Endothelial cell of umbilical vein (primary cell): ENCODE results near the gene CHST11. TPM values are rescaled to one million over a fixed set of nuclear protein-coding genes. Genes with fewer than 3 reads are reported as not detected.

Experiments used
- BruUV-seq: library from RNA; stranded (reverse); fragments of 400-500 nt; replicated peaks from 2 replicates; lab custom pipeline; 2021; lab: Mats Ljungman, UMichigan
- CTCF ChIA-PET: fragments of 300-600, 350-600 bp; sonication (Branson Sonifier 250); formaldehyde crosslinking; loops from one replicate; lab custom pipeline; 2021; ENCODE audit warnings: antibody characterized with exemption, inconsistent platforms; lab: Charles Lee
- POLR2A ChIA-PET: fragments of 300-600, 350-600 bp; sonication (Branson Sonifier 250); formaldehyde crosslinking; loops from one replicate; lab custom pipeline; 2021; ENCODE audit warnings: antibody characterized with exemption, inconsistent platforms; lab: Charles Lee
- DNase-seq: peaks from one replicate; pipeline ENCODE4 v3.0.0-alpha.2; 2011; ENCODE audit warnings: low read depth, low spot score
- FAIRE-seq: peaks from 2 replicates; lab custom pipeline; 2011; peaks lifted over from hg19 to GRCh38; lab: Jason Lieb, UNC
- H2AFZ ChIP-seq: 2 replicates; pipeline ENCODE4 v1.6.0; 2012; ENCODE audit warnings: low read depth, low read length, control low read depth, inconsistent platforms
- H3K27ac ChIP-seq: 2 replicates; pipeline ENCODE4 v1.5.1; 2011; ENCODE audit warnings: low read depth, mild to moderate bottlenecking, control low read depth, low read length, moderate library complexity; ENCODE audit not compliant: insufficient read depth
- H3K27me3 ChIP-seq, 2 experiments: 2 replicates each; pipeline versions ENCODE4 v1.6.0 to v1.6.1; 2011; ENCODE audit warnings: low read length in 2 of 2, mixed read lengths in 1 of 2; ENCODE audit not compliant: control insufficient read depth in 2 of 2, insufficient read depth in 2 of 2
- H3K36me3 ChIP-seq, 2 experiments: 2 replicates in 1 of 2; 3 replicates in 1 of 2; pipeline ENCODE4 v1.5.1; 2011; ENCODE audit warnings: low read length in 2 of 2, mild to moderate bottlenecking in 1 of 2, moderate library complexity in 1 of 2; ENCODE audit not compliant: control insufficient read depth in 2 of 2, insufficient read depth in 2 of 2; ENCODE audit errors: extremely low read depth in 1 of 2
- H3K4me1 ChIP-seq: 3 replicates; pipeline ENCODE4 v1.5.1; 2011; ENCODE audit warnings: mild to moderate bottlenecking, low read length; ENCODE audit not compliant: control insufficient read depth, insufficient read depth; ENCODE audit errors: extremely low read depth
- H3K4me2 ChIP-seq: 2 replicates; pipeline ENCODE4 v1.6.1; 2011; ENCODE audit warnings: low read length, control low read depth, mixed read lengths; ENCODE audit not compliant: insufficient read depth
- H3K4me3 ChIP-seq, 3 experiments: fragments of 200-600 bp in 1 of 3; sonication (generic), shearing (Covaris generic) in 1 of 3; replicated peaks in 1 of 3; 2 replicates each; pipeline ENCODE4 v1.5.1; 2011 to 2016; ENCODE audit warnings: control low read depth in 3 of 3, low read length in 3 of 3, mild to moderate bottlenecking in 2 of 3, inconsistent platforms in 1 of 3, low read depth in 1 of 3, moderate library complexity in 1 of 3; ENCODE audit not compliant: insufficient read depth in 1 of 3
- H3K79me2 ChIP-seq: 2 replicates; pipeline ENCODE4 v1.6.0; 2012; ENCODE audit warnings: low read length, inconsistent platforms; ENCODE audit not compliant: control insufficient read depth, insufficient read depth
- H3K9ac ChIP-seq: replicated peaks from 2 replicates; pipeline ENCODE3; 2011; ENCODE audit warnings: low read length, control low read depth; ENCODE audit not compliant: insufficient read depth; ENCODE audit errors: extremely low read depth
- H3K9me1 ChIP-seq: replicated peaks from 3 replicates; pipeline ENCODE4 v1.6.0; 2011; ENCODE audit warnings: mild to moderate bottlenecking, low read length; ENCODE audit not compliant: control insufficient read depth, insufficient read depth; ENCODE audit errors: extremely low read depth
- H3K9me3 ChIP-seq: replicated peaks from 2 replicates; pipeline ENCODE4 v1.5.1; 2012; ENCODE audit warnings: low read length, inconsistent platforms; ENCODE audit not compliant: control insufficient read depth, insufficient read depth
- H4K20me1 ChIP-seq: replicated peaks from 2 replicates; pipeline ENCODE3; 2011; ENCODE audit warnings: mild to moderate bottlenecking, low read length; ENCODE audit not compliant: control insufficient read depth, insufficient read depth; ENCODE audit errors: extremely low read depth
- EZH2 ChIP-seq: IDR thresholded peaks from 2 replicates; pipeline ENCODE4 v1.6.1; 2012; ENCODE audit warnings: borderline replicate concordance, low read depth, mild to moderate bottlenecking, moderate library complexity, low read length, inconsistent platforms; ENCODE audit not compliant: severe bottlenecking
- FOS ChIP-seq: IDR thresholded peaks from 2 replicates; pipeline ENCODE4 v1.6.1; 2011; ENCODE audit warnings: mild to moderate bottlenecking, low read length, moderate library complexity, borderline replicate concordance; ENCODE audit not compliant: insufficient read depth
- GATA2 ChIP-seq: IDR thresholded peaks from 2 replicates; pipeline ENCODE4 v1.7.0; 2011; ENCODE audit warnings: low read depth, mild to moderate bottlenecking, moderate library complexity, mixed read lengths, low read length; ENCODE audit not compliant: insufficient read length, insufficient read depth
- JUN ChIP-seq: IDR thresholded peaks from 2 replicates; pipeline ENCODE4 v1.6.1; 2011; ENCODE audit warnings: borderline replicate concordance, low read depth; ENCODE audit not compliant: insufficient read length, insufficient read depth
- MAX ChIP-seq: IDR thresholded peaks from 2 replicates; pipeline ENCODE4 v1.6.1; 2011; ENCODE audit not compliant: insufficient read depth, insufficient read length
- MYC ChIP-seq: IDR thresholded peaks from one replicate; pipeline ENCODE4 v1.6.1; 2011; ENCODE audit warnings: mild to moderate bottlenecking, low read depth, low read length
- POLR2A ChIP-seq: IDR thresholded peaks from 2 replicates; pipeline ENCODE4 v1.6.1; 2012; ENCODE audit warnings: low read depth, mild to moderate bottlenecking, control low read depth, low read length
- POLR2AphosphoS5 ChIP-seq: IDR thresholded peaks from 2 replicates; pipeline ENCODE4 v1.6.1; 2012; ENCODE audit warnings: low read depth, mild to moderate bottlenecking, control low read depth, low read length, moderate library complexity; ENCODE audit not compliant: insufficient read depth
- dilution Hi-C: fragments of 300-500 bp; cut with MboI; formaldehyde crosslinking; loops from one replicate; pipeline ENCODE4 v1.15.0; 2019; ENCODE audit warnings: low sequenced_read_pairs; ENCODE audit not compliant: extremely low pct_ligation_motif_present
- intact Hi-C: fragments of 100-400 bp; cut with micrococcal nuclease; formaldehyde crosslinking; loops from one replicate; pipeline ENCODE4 v1.10.0; 2022
- polyA plus RNA-seq, 4 experiments: library from polyadenylated mRNA; depleted of rRNA in 3 of 4; stranded (reverse) in 3 of 4; unstranded in 1 of 4; fragments of >200 nt; gene quantifications; 2 replicates each; pipeline versions ENCODE4 v1.2.1 to v1.2.3, GENCODE V29; 2011 to 2012; ENCODE audit warnings: missing spikeins in 1 of 4
- total RNA-seq: library from RNA; stranded (reverse); gene quantifications from 2 replicates; pipeline ENCODE4 v1.2.3, GENCODE V29; 2021
- TF ChIP-seq, protein P1 (sequence below), 2 donors: IDR thresholded peaks; 1 replicate in 1 of 2; 2 replicates in 1 of 2; pipeline ENCODE4 v1.5.1; 2011; ENCODE audit warnings: low read length in 2 of 2, mild to moderate bottlenecking in 2 of 2, moderate library complexity in 2 of 2, control low read depth in 1 of 2, inconsistent platforms in 1 of 2, low read depth in 1 of 2; ENCODE audit not compliant: insufficient read depth in 1 of 2; ENCODE audit errors: extremely low read depth in 1 of 2

CHST11 gene
- total and polyA plus RNA-seq, 2 donors (not counting 3 experiments of a cell fraction or from before 2014, with no cell fraction given), result 19.7 to 20.9 TPM

- H3K9me3 ChIP-seq, result no peaks in the 10 kb centered on the region
- H4K20me1 ChIP-seq, result no peaks in the 10 kb centered on the region
- CTCF ChIA-PET, result no interaction called here
- no peaks in the 10 kb centered on the region for H3K4me1 ChIP-seq
- no peak for TF ChIP-seq EZH2
- TF ChIP-seq POLR2A, result no peak
- TF ChIP-seq JUN, result no peak
- TF ChIP-seq, protein P1, sequence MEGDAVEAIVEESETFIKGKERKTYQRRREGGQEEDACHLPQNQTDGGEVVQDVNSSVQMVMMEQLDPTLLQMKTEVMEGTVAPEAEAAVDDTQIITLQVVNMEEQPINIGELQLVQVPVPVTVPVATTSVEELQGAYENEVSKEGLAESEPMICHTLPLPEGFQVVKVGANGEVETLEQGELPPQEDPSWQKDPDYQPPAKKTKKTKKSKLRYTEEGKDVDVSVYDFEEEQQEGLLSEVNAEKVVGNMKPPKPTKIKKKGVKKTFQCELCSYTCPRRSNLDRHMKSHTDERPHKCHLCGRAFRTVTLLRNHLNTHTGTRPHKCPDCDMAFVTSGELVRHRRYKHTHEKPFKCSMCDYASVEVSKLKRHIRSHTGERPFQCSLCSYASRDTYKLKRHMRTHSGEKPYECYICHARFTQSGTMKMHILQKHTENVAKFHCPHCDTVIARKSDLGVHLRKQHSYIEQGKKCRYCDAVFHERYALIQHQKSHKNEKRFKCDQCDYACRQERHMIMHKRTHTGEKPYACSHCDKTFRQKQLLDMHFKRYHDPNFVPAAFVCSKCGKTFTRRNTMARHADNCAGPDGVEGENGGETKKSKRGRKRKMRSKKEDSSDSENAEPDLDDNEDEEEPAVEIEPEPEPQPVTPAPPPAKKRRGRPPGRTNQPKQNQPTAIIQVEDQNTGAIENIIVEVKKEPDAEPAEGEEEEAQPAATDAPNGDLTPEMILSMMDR (IDR thresholded peaks at IDR 0.05; ENCODE audit: extremely low read depth in 1 of 2, insufficient read depth in 1 of 2, low read depth in 1 of 2, low read length in 2 of 2), result no peak
- TF ChIP-seq POLR2AphosphoS5, result no peak
- TF ChIP-seq MYC, result no peak
- no peak for TF ChIP-seq GATA2
- no peak for TF ChIP-seq MAX
- no peak for TF ChIP-seq FOS
- dilution Hi-C loops, result no loop called here
- no peaks in the 10 kb centered on the region for H3K36me3 ChIP-seq
- no peak overlapping the region for H3K27ac ChIP-seq
- H3K9me1 ChIP-seq, result no peaks in the 10 kb centered on the region
- POLR2A ChIA-PET, result no interaction called here
- no peak overlapping the region for H3K4me2 ChIP-seq
- H3K79me2 ChIP-seq, result no peaks in the 10 kb centered on the region
- no TSS peak for BruUV-seq
- H3K9ac ChIP-seq, result no peak overlapping the region
- intact Hi-C loops, result no loop called here
- no peak overlapping the region for H2AFZ ChIP-seq
- DNase-seq (no peak), FAIRE-seq (no peak)
- H3K27me3 ChIP-seq, result no peaks in the 10 kb centered on the region
- no peak overlapping the region for H3K4me3 ChIP-seq
Measured at GRCh38 chr12:104627231-104627989, 170.7 kb downstream of the CHST11 start.
